ENCODE measurements around the gene PPARD. TPM values are rescaled to one million over a fixed set of nuclear protein-coding genes. Genes with fewer than 3 reads are reported as not detected.

Gene PPARD
- total RNA-seq, 2 donors from 2014 or later: 10.9 to 11.5 TPM

DNA sequence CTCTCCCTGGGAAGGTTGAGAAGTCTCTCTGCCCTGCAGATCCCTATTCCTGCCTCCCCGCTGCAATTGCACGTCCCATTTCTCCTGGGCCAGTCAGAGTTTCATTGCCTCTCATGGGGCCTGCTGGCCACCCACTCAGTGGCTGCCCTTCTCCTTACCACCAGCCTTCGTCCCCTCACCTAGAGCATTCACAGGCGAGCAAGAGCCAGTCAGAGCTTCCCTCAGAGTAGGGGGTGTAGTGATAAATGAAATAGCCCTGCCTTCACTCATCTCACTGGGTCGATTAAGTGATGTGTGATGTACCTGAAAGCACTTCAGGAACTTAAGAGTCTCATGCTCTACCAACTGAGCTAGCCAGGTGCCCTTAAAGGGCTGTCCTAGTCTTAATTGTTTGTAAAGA lies 57.8 kb downstream of the PPARD start:
- Mint-ChIP-seq H3K4me1 (peaks cover 14% of the 10 kb centered on the region), H3K4me3 (no peak overlapping the region), H3K27me3 (ENCODE audit: insufficient read depth) (no peaks in the 10 kb centered on the region), H3K36me3 (ENCODE audit: low read depth) (peaks cover 6% of the 10 kb centered on the region), H3K27ac (no peak overlapping the region), H3K9me3 (peaks cover 7% of the 10 kb centered on the region)
- WGBS, 2 experiments (ENCODE audit: insufficient coverage in 1 of 2, insufficient read length in 1 of 2): 97% methylated on average over 5 of the region's 5 CpGs; no CpG with 5 or more reads in 1 of the 2 experiments
- Histone ChIP-seq H3K9ac (ENCODE audit: extremely low read depth, low read length, poor library complexity, severe bottlenecking) (no peak overlapping the region), H3K4me1 (ENCODE audit: control insufficient read depth, insufficient read depth, low read length) (no peaks in the 10 kb centered on the region), H3K27ac (ENCODE audit: low read depth, low read length) (no peak overlapping the region), H3K4me3 (ENCODE audit: low read length) (no peak overlapping the region), H3K36me3 (ENCODE audit: control insufficient read depth, insufficient read depth, low read length) (no peaks in the 10 kb centered on the region), H3K9me3 (ENCODE audit: control insufficient read depth, low read length) (no peaks in the 10 kb centered on the region), H3K27me3 (ENCODE audit: control insufficient read depth, insufficient read depth, low read length, poor library complexity, severe bottlenecking) (no peaks in the 10 kb centered on the region)
- no peak for DNase-seq
- TF ChIP-seq, protein P1, sequence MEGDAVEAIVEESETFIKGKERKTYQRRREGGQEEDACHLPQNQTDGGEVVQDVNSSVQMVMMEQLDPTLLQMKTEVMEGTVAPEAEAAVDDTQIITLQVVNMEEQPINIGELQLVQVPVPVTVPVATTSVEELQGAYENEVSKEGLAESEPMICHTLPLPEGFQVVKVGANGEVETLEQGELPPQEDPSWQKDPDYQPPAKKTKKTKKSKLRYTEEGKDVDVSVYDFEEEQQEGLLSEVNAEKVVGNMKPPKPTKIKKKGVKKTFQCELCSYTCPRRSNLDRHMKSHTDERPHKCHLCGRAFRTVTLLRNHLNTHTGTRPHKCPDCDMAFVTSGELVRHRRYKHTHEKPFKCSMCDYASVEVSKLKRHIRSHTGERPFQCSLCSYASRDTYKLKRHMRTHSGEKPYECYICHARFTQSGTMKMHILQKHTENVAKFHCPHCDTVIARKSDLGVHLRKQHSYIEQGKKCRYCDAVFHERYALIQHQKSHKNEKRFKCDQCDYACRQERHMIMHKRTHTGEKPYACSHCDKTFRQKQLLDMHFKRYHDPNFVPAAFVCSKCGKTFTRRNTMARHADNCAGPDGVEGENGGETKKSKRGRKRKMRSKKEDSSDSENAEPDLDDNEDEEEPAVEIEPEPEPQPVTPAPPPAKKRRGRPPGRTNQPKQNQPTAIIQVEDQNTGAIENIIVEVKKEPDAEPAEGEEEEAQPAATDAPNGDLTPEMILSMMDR (conservative IDR thresholded peaks at IDR 0.05): no peak

DNA sequence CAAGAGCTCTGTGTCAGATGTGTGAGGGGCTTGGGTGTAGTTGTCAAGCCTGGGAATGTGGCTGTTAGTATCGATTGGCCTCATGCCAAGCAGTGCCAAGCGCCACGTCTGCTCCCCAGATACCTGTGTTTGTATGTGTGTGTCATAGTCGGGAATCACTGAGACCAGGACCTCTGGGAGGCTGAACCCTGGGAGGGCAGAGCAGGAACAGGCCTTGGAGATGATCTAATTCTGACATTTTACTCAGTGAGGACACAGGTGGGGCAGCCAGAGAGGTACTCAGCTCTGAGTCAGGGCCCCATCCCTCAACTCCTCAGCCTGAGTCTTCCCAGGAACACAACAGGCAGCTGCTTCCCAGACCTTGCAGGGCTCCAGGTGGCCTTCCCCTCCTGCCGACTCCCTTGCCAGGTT lies 58.5 kb downstream of the PPARD start:
- TF ChIP-seq, protein P1 (conservative IDR thresholded peaks at IDR 0.05): no peak
- no peaks in the 10 kb centered on the region for H3K27me3 ChIP-seq (ENCODE audit: control insufficient read depth, insufficient read depth, low read length, poor library complexity, severe bottlenecking)
- H3K4me3 ChIP-seq (ENCODE audit: low read length): no peak overlapping the region
- no peak overlapping the region for H3K9ac ChIP-seq (ENCODE audit: extremely low read depth, low read length, poor library complexity, severe bottlenecking)
- Mint-ChIP-seq H3K36me3 (ENCODE audit: low read depth) (peaks cover 6% of the 10 kb centered on the region), H3K4me1 (peaks cover 14% of the 10 kb centered on the region), H3K27me3 (ENCODE audit: insufficient read depth) (no peaks in the 10 kb centered on the region), H3K9me3 (peaks cover 7% of the 10 kb centered on the region), H3K27ac (no peak overlapping the region), H3K4me3 (no peak overlapping the region)
- no peak for DNase-seq
- H3K36me3 ChIP-seq (ENCODE audit: control insufficient read depth, insufficient read depth, low read length): no peaks in the 10 kb centered on the region
- 92 to 93% methylated on average over 5 of the region's 5 CpGs for WGBS, 2 experiments (ENCODE audit: insufficient coverage in 1 of 2, insufficient read length in 1 of 2)
- no peaks in the 10 kb centered on the region for H3K4me1 ChIP-seq (ENCODE audit: control insufficient read depth, insufficient read depth, low read length)
- no peak overlapping the region for H3K27ac ChIP-seq (ENCODE audit: low read depth, low read length)
- H3K9me3 ChIP-seq (ENCODE audit: control insufficient read depth, low read length): no peaks in the 10 kb centered on the region

DNA sequence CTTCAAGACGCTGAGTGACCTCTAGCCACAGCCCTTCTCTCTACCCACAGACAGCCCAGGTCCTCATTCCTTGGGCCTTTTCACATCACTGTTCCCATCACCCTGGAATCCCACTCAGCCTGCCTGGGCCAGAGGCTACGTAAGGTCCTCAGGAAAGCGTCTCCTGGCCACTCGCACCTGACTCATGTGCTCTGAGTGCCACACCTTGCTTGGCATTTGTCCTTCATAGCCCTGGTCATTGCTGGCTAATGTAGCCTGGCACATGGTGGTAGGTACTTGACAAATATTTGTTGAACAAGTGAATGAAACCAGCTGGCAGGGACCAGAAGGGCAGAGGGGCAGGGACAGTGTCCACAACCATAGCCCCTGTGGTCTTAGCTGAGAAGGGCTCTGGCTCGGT lies 59.2 kb downstream of the PPARD start:
- TF ChIP-seq, protein P1 (conservative IDR thresholded peaks at IDR 0.05): no peak
- peaks cover 6% of the 10 kb centered on the region for H3K36me3 Mint-ChIP-seq (ENCODE audit: low read depth)
- WGBS, 2 experiments (ENCODE audit: insufficient coverage in 1 of 2, insufficient read length in 1 of 2): 93 to 100% methylated on average over 5 of the region's 5 CpGs
- H3K4me1 Mint-ChIP-seq: peaks cover 14% of the 10 kb centered on the region
- no peak for DNase-seq
- no peak overlapping the region for H3K9ac ChIP-seq (ENCODE audit: extremely low read depth, low read length, poor library complexity, severe bottlenecking)
- H3K27me3 Mint-ChIP-seq (ENCODE audit: insufficient read depth): no peaks in the 10 kb centered on the region
- H3K36me3 ChIP-seq (ENCODE audit: control insufficient read depth, insufficient read depth, low read length): no peaks in the 10 kb centered on the region
- H3K9me3 ChIP-seq (ENCODE audit: control insufficient read depth, low read length): no peaks in the 10 kb centered on the region
- no peak overlapping the region for H3K27ac ChIP-seq (ENCODE audit: low read depth, low read length)
- no peaks in the 10 kb centered on the region for H3K4me1 ChIP-seq (ENCODE audit: control insufficient read depth, insufficient read depth, low read length)
- peaks cover 7% of the 10 kb centered on the region for H3K9me3 Mint-ChIP-seq
- H3K27me3 ChIP-seq (ENCODE audit: control insufficient read depth, insufficient read depth, low read length, poor library complexity, severe bottlenecking): no peaks in the 10 kb centered on the region
- no peak overlapping the region for H3K4me3 ChIP-seq (ENCODE audit: low read length)
- H3K27ac Mint-ChIP-seq: no peak overlapping the region
- H3K4me3 Mint-ChIP-seq: no peak overlapping the region
